GM10248 (cell line): ENCODE data around the gene AKAP5.
A peak's percentile ranks its signal among the peaks of the same experiment; 100 is the strongest.

ENCODE experiments used
- CTCF ChIA-PET: fragments of 300-600 bp; sonication (Branson Sonifier 250); formaldehyde crosslinking; extraction: SDS; loops from one replicate; lab custom pipeline; 2021; ENCODE audit warnings: antibody characterized with exemption; lab: Yijun Ruan, JAX
- POLR2A ChIA-PET: fragments of 350-650 bp; sonication (Branson Sonifier 250); formaldehyde crosslinking; extraction: SDS; loops from one replicate; lab custom pipeline; 2020; ENCODE audit warnings: antibody characterized with exemption; lab: Yijun Ruan, JAX
- DNase-seq: peaks from one replicate; pipeline ENCODE4 v3.0.0; 2012; ENCODE audit errors: extremely low spot score
- TF ChIP-seq, protein P1 (sequence below): IDR thresholded peaks from 2 replicates; pipeline ENCODE4 v1.5.1; 2012; ENCODE audit warnings: mild to moderate bottlenecking, low read depth; ENCODE audit errors: extremely low read depth, missing control alignments, control extremely low read depth

Gene AKAP5

DNA sequence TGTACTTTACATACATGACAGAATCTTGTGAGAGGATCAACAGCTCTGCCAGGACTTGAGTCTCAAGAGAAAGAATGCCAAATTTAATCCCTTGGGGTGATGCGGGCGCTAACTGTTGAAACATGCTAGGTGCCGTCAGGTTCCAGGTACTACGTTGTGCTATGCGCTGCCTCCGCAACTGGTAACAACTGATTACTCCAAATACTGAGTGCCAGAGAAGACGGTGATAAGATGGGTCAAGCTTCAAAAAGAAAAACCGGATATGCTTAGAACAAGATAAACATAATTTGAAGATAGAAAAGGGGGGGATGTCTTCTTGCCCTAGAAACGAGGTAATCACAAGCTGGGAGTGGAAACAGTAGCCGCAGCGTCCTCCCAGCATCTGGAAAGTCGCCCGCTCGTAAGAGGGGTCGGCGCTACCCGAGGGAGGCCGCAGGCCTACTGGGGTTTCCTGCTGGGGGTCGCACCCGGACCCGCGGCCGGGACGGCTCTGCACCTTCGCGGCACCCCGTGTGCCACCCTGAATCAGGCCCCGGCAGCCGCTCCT, 37.7 kb downstream of the AKAP5 start:
- CTCF ChIA-PET = interaction anchor here (0.7 to 3.5 kb wide), 7 partner anchors 8 to 159 kb away, joined by 3 to 24 read pairs (median 6); no protein-coding TSS in a partner anchor

DNA sequence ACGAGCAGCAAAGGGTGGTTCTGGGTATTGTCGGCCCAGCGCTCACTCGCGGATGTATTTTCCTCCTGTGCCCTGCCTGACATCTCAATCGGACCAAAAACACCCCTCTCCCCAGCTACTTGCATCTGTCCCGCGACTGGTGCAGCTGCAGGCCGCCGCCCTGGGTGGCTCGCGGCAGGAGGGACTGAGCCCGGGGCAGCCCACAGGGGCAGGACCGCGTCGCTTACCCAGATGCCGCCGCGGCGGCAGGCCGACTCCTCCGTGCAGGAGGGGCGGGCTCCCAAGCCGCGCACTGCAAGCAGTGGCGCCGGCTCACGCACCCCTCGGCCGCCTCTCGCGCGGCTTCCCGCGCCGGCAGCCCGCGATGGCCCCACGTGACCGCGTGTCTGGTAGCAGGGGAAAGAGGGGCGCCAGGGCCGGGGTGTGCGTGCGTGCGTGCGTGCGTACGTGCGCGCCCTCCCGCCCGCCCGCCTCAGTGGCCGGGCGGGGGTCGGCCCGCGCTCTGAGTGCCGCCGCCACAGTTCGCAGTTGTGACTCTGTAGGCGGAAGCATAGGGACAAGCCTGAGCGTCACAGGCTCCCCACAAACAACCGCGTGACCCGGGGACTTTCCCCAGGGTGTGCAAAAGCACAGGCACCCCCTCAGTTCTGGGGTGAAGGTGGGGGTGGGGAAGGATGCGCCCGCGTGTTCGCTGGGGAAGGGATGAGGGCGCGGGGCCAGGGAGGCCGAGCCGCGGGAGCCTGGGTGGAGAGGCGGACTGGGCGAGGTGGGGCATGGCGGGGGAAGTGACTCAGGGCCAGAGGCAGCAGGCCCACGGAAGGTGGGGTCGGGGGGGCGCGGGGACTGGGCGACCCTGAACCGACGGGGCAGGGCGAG, 38.4 kb downstream of the AKAP5 start, which contains the start of gene ZBTB25:
Gene ZBTB25, minus strand, starts transcription at position 405 of the 876 bp plus-strand sequence. CDS start 13,305 bp downstream, outside the sequence.
- peak; percentile 87 for DNase-seq
- CTCF ChIA-PET = interaction anchor here (1.5 to 3.5 kb wide), 6 partner anchors 7 to 159 kb away, joined by 5 to 24 read pairs (median 6); no protein-coding TSS in a partner anchor
- POLR2A ChIA-PET = interaction anchor here (0.6 to 1.2 kb wide), 3 partner anchors 12 to 566 kb away, joined by 3 to 5 read pairs (median 4); partner anchors contain the start of gene MTHFD1
- TF ChIP-seq, protein P1, sequence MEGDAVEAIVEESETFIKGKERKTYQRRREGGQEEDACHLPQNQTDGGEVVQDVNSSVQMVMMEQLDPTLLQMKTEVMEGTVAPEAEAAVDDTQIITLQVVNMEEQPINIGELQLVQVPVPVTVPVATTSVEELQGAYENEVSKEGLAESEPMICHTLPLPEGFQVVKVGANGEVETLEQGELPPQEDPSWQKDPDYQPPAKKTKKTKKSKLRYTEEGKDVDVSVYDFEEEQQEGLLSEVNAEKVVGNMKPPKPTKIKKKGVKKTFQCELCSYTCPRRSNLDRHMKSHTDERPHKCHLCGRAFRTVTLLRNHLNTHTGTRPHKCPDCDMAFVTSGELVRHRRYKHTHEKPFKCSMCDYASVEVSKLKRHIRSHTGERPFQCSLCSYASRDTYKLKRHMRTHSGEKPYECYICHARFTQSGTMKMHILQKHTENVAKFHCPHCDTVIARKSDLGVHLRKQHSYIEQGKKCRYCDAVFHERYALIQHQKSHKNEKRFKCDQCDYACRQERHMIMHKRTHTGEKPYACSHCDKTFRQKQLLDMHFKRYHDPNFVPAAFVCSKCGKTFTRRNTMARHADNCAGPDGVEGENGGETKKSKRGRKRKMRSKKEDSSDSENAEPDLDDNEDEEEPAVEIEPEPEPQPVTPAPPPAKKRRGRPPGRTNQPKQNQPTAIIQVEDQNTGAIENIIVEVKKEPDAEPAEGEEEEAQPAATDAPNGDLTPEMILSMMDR = no peak

More for the DNA sequence above, 37.7 kb downstream of the AKAP5 start:
- no peak for DNase-seq
- TF ChIP-seq, protein P1 = no peak
- POLR2A ChIA-PET = no interaction called here

DNA sequence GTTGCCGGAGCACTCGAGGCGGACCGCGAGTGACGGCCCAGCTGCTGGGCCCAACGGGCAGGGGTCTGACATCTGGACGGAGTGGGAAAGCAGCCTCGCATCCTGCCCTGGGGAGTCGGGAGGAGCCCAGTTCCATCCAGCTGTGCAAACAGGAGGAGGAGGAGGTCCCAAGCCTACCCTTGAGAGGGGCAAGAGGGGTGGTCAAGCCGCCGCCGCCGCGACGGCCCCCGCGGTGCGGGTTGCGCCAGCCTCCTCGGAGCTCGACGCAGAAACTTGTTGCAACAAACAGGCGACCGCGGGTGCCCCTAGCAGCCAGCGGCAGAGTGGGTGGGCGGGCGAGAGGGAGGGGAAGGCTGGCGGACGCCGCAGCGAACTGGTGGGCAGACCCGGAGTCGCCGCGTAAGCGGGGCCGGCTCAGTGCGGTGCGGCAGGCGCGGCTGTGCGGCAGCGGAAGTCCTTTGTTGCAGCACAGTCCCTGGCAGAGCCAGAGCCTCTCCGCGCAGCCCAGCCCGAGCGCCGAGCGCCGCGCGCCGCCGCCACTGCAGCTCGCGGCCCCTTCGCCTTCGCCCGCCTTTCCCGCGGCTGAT, 39.1 kb downstream of the AKAP5 start, which contains the start of gene ZBTB1:
Gene ZBTB1, plus strand, starts transcription at position 461 of the 587 bp plus-strand sequence. CDS start 16,735 bp downstream, outside the sequence.
- TF ChIP-seq, protein P1 = no peak
- ChIA-PET POLR2A (interaction anchor here (0.6 to 1.2 kb wide), 3 partner anchors 12 to 566 kb away, joined by 3 to 5 read pairs (median 4); partner anchors contain the start of gene MTHFD1), CTCF (interaction anchor here (1.9 kb wide), 1 partner anchor 40 kb away, joined by 6 read pairs; no protein-coding TSS in a partner anchor)
- peak; percentile 63 for DNase-seq

DNA sequence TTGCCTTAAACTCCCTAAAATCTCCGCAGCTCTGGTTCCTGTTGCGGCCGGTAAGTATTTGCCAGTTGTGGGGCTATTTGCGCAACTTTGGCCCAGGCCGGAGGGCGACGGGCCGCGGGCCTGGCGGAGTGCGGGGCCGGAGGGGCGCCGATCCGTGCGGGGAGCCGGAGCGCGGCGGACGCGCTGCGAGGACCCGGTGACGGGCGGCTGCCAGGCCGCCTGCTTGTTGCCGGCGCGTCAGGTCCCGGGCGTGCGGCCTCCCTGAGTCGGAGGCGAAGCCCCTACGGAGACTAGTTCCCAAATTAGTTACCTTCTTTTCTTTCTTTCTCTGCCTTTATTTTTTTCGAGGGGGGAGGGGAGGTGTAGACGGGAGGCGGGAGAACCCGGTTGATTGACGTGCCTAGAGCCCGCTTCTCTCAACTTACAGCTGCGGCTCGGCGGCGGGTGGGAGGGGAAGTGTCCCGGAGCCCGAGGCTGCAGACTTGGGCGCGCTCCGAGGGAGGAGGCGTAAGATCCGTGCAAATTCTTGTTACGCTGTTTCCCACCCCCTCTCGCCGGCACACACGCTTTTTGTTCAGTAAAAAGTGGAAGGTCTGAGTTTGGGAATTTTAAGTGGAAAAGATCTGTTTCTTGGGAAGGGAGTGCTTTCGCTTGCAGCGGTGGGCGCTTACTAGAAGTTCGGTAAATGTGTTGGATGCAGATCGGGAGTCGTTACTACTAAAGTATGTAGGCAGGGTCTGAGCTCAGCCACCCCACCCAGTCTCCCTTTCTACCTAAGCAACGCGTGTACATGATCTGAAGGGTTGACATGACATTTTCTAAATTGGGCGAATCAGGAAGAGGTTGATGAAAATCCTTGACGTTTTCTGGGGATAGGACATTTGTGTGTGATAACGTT, 39.8 kb downstream of the AKAP5 start:
- peak; percentile 84 for DNase-seq
- CTCF ChIA-PET = interaction anchor here (0.9 to 1.6 kb wide), 4 partner anchors 14 to 75 kb away, joined by 3 to 5 read pairs (median 4); no protein-coding TSS in a partner anchor
- POLR2A ChIA-PET = interaction anchor here (0.8 to 1.2 kb wide), 3 partner anchors 11 to 117 kb away, joined by 3 to 5 read pairs (median 4); partner anchors contain the start of gene MTHFD1
- TF ChIP-seq, protein P1 = no peak

DNA sequence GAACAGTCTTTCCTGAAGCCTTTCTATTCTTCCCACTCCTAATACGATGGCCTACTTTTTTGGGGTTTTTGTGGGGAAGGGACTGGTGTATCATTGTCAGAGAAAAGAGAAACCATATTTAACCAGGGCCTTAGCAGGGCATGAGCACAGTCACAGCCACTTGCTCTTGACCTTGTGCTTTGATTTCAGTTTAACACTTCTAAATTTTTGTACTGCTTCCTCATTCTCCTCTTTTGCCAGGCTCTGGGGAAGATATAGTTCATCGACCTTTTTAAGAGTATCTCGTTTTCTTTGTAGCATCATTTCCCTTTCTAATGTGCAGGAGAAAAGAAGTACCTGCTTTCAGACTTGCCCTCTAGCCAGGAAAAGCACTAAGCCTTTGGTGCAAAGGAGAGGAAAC, 41.4 kb downstream of the AKAP5 start:
- TF ChIP-seq, protein P1 = no peak
- no peak for DNase-seq
- ChIA-PET CTCF (interaction anchor here (1.6 kb wide), 1 partner anchor 62 kb away, joined by 5 read pairs; no protein-coding TSS in a partner anchor), POLR2A (no interaction called here)
